PC-3 (cell line): ENCODE measurements around the gene ATP13A4.

Experiments used
- CTCF ChIP-seq: fragments of 300-600 bp; sonication (generic); conservative IDR thresholded peaks from 2 replicates; pipeline ENCODE4 v1.5.1; 2017; ENCODE audit warnings: antibody characterized with exemption, low read depth, mild to moderate bottlenecking, low read length
- EZH2 ChIP-seq: fragments of 300-600 bp; sonication (generic); IDR thresholded peaks from one replicate; pipeline ENCODE4 v1.6.1; 2017; ENCODE audit warnings: antibody characterized with exemption, mild to moderate bottlenecking, low read length; ENCODE audit not compliant: unreplicated experiment

- TF ChIP-seq CTCF (no peak), EZH2 (no peak)
These were observed 19.9 kb upstream of the ATP13A4 start for GRCh38 chr3:193574488-193575070.
